ENCODE measurements around the gene RFX2.
"Not testable (repeated sequence)": the region's sequence is repeated elsewhere in the genome, so short reads cannot be mapped to it uniquely, and the experiment has no call there.

RFX2 gene

DNA sequence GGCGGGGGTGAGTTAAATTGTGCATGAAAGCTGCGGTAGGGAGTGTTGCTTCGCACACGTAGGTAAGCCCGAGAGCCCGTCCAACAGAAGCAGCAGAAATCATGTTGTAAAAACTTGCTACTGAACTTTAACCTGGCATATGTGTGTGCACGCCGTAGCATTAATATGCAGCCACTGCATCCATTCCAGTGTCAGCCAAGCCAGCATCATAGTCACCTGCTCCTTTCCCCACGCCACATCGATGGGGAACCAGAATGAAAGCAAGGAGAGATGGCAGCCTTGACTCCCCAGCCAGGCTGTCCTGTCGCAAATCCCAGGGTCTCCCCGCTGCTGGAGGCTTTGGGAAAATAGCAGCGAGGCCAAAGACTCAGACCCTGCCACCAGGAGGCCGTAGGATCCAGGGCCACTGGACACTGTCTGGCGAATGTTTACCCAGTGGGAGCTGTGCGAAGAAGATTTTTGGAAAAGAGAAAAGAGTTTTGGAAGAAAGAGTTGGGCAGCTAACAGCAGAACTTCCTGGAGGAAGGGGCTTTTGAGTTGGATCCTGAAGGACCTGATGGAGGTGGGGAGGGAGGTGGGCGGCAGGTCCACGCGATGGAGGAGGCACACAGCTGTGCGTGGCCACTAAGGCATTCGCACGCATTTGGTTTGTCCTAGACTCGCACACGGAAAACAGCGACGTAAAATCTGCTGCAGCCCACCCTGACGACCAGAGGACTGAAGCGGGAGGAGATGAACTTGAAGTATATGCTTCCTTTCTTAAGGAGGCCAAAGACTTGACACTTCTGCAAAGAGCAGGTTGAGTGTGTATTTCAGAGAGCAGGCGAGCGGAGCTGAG lies 83.7 kb downstream of the RFX2 start:
- Histone ChIP-seq H3K9ac (ENCODE audit: low read depth, low read length, poor library complexity, severe bottlenecking) (no peak overlapping the region), H3K4me3 (ENCODE audit: low read length, poor library complexity, severe bottlenecking) (no peak overlapping the region), H3K79me2 (ENCODE audit: insufficient read depth, low read length) (no peaks in the 10 kb centered on the region), H3K9me3 (ENCODE audit: insufficient read depth, low read depth, low read length) (no peaks in the 10 kb centered on the region), H3K4me2 (ENCODE audit: low read depth, low read length, poor library complexity, severe bottlenecking) (no peak overlapping the region), H2AFZ (ENCODE audit: low read length) (no peak overlapping the region), H4K20me1 (ENCODE audit: insufficient read depth, low read length, poor library complexity, severe bottlenecking) (no peaks in the 10 kb centered on the region), H3K36me3 (ENCODE audit: insufficient read depth, low read length) (no peaks in the 10 kb centered on the region), H3K4me1 (ENCODE audit: insufficient read depth, low read length, poor library complexity, severe bottlenecking) (no peaks in the 10 kb centered on the region), H3K27me3 (ENCODE audit: insufficient read depth, low read length, poor library complexity, severe bottlenecking) (no peaks in the 10 kb centered on the region), H3K9me2 (replicated peaks; ENCODE audit: low read depth, low read length) (no peaks in the 10 kb centered on the region), H3F3A (ENCODE audit: low read depth) (no peaks in the 10 kb centered on the region)
- TF ChIP-seq, protein P1, sequence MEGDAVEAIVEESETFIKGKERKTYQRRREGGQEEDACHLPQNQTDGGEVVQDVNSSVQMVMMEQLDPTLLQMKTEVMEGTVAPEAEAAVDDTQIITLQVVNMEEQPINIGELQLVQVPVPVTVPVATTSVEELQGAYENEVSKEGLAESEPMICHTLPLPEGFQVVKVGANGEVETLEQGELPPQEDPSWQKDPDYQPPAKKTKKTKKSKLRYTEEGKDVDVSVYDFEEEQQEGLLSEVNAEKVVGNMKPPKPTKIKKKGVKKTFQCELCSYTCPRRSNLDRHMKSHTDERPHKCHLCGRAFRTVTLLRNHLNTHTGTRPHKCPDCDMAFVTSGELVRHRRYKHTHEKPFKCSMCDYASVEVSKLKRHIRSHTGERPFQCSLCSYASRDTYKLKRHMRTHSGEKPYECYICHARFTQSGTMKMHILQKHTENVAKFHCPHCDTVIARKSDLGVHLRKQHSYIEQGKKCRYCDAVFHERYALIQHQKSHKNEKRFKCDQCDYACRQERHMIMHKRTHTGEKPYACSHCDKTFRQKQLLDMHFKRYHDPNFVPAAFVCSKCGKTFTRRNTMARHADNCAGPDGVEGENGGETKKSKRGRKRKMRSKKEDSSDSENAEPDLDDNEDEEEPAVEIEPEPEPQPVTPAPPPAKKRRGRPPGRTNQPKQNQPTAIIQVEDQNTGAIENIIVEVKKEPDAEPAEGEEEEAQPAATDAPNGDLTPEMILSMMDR (conservative IDR thresholded peaks at IDR 0.05; ENCODE audit: low read length): no peak

DNA sequence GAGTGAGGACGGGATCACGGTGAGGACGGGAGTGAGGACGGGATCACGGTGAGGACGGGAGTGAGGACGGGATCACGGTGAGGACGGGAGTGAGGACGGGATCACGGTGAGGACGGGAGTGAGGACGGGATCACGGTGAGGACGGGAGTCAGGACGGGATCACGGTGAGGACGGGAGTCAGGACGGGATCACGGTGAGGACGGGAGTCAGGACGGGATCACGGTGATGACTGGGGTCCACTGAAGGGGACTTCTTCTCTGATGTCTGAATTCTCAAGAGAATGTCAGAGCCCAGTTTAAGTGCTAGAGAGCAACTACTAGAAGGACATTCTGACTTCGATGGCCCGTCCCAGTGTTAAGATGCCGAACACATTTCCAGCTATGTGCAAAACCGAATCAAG lies 85.5 kb downstream of the RFX2 start:
- not testable (repeated sequence) for H3K4me2 ChIP-seq (ENCODE audit: low read depth, low read length, poor library complexity, severe bottlenecking); H3K4me1 ChIP-seq (ENCODE audit: insufficient read depth, low read length, poor library complexity, severe bottlenecking); H3K27me3 ChIP-seq (ENCODE audit: insufficient read depth, low read length, poor library complexity, severe bottlenecking); H3K4me3 ChIP-seq (ENCODE audit: low read length, poor library complexity, severe bottlenecking); H3K36me3 ChIP-seq (ENCODE audit: insufficient read depth, low read length); H3F3A ChIP-seq (ENCODE audit: low read depth); H3K79me2 ChIP-seq (ENCODE audit: insufficient read depth, low read length); H3K9me2 ChIP-seq (replicated peaks; ENCODE audit: low read depth, low read length); H4K20me1 ChIP-seq (ENCODE audit: insufficient read depth, low read length, poor library complexity, severe bottlenecking); H2AFZ ChIP-seq (ENCODE audit: low read length); H3K9me3 ChIP-seq (ENCODE audit: insufficient read depth, low read depth, low read length); H3K9ac ChIP-seq (ENCODE audit: low read depth, low read length, poor library complexity, severe bottlenecking)

DNA sequence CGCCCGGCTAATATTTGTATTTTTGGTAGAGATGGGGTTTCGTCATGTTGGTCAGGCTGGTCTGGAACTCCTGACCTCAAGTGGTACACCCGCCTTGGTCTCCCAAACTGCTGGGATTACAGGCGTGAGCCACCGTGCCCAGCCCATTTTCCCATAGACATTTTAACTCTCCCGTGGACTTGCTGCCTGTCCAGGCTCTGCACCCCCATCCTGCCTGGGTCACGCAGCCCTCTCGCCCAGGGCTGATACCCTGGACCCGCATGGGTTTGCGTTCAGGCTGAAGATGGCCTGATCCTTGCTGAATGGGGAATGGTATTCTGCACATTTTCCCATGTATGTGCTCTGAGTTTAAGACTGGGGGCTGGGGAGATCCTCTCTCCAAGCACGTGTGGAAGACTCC lies 86.4 kb downstream of the RFX2 start:
- Histone ChIP-seq H3K9me2 (replicated peaks; ENCODE audit: low read depth, low read length) (no peaks in the 10 kb centered on the region), H4K20me1 (ENCODE audit: insufficient read depth, low read length, poor library complexity, severe bottlenecking) (no peaks in the 10 kb centered on the region), H3F3A (ENCODE audit: low read depth) (no peaks in the 10 kb centered on the region), H3K36me3 (ENCODE audit: insufficient read depth, low read length) (no peaks in the 10 kb centered on the region), H3K4me3 (ENCODE audit: low read length, poor library complexity, severe bottlenecking) (no peak overlapping the region), H3K27me3 (ENCODE audit: insufficient read depth, low read length, poor library complexity, severe bottlenecking) (no peaks in the 10 kb centered on the region), H3K9ac (ENCODE audit: low read depth, low read length, poor library complexity, severe bottlenecking) (no peak overlapping the region), H2AFZ (ENCODE audit: low read length) (no peak overlapping the region), H3K9me3 (ENCODE audit: insufficient read depth, low read depth, low read length) (no peaks in the 10 kb centered on the region), H3K79me2 (ENCODE audit: insufficient read depth, low read length) (no peaks in the 10 kb centered on the region), H3K4me1 (ENCODE audit: insufficient read depth, low read length, poor library complexity, severe bottlenecking) (no peaks in the 10 kb centered on the region), H3K4me2 (ENCODE audit: low read depth, low read length, poor library complexity, severe bottlenecking) (no peak overlapping the region)
- TF ChIP-seq EZH2phosphoT487 (IDR thresholded peaks at IDR 0.05; ENCODE audit: borderline replicate concordance): no peak
- TF ChIP-seq, protein P1 (conservative IDR thresholded peaks at IDR 0.05; ENCODE audit: low read length): no peak

DNA sequence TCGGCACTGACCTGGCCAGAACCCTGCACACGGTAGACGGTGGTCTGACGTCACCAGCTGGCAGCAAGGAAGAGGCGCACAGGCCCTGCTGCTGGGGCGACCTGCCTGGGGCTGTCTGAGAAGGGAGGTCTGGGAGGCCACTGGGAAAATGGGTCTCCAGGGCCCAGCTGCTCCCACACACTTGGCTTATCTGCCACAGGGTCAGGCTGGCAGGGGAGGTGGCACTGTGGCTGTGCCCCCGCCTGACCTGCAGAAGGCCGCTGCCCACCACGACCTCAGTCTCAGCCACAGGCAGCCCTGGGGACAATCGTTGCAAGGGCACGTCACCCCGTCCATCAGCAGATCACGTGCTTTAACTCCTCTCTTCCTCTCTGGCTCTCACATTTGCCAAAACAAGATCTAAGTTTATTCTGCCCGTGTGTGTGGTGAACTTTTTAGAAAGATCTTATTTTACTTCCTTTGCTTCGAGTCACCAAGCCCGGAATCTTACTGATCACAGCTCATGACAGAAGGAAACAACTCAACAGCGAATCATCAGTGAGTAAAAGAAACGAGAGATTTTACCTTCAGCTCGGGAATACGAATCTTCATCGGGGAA lies 87.1 kb downstream of the RFX2 start:
- H4K20me1 ChIP-seq (ENCODE audit: insufficient read depth, low read length, poor library complexity, severe bottlenecking): no peaks in the 10 kb centered on the region
- no peaks in the 10 kb centered on the region for H3K4me1 ChIP-seq (ENCODE audit: insufficient read depth, low read length, poor library complexity, severe bottlenecking)
- no peaks in the 10 kb centered on the region for H3K79me2 ChIP-seq (ENCODE audit: insufficient read depth, low read length)
- no peaks in the 10 kb centered on the region for H3K36me3 ChIP-seq (ENCODE audit: insufficient read depth, low read length)
- H3F3A ChIP-seq (ENCODE audit: low read depth): no peaks in the 10 kb centered on the region
- H3K4me3 ChIP-seq (ENCODE audit: low read length, poor library complexity, severe bottlenecking): no peak overlapping the region
- no peak overlapping the region for H3K9ac ChIP-seq (ENCODE audit: low read depth, low read length, poor library complexity, severe bottlenecking)
- H2AFZ ChIP-seq (ENCODE audit: low read length): no peak overlapping the region
- H3K9me2 ChIP-seq (replicated peaks; ENCODE audit: low read depth, low read length): no peaks in the 10 kb centered on the region
- H3K4me2 ChIP-seq (ENCODE audit: low read depth, low read length, poor library complexity, severe bottlenecking): no peak overlapping the region
- no peaks in the 10 kb centered on the region for H3K9me3 ChIP-seq (ENCODE audit: insufficient read depth, low read depth, low read length)
- no peak for TF ChIP-seq EZH2phosphoT487 (IDR thresholded peaks at IDR 0.05; ENCODE audit: borderline replicate concordance)
- TF ChIP-seq, protein P1 (conservative IDR thresholded peaks at IDR 0.05; ENCODE audit: low read length): no peak
- no peaks in the 10 kb centered on the region for H3K27me3 ChIP-seq (ENCODE audit: insufficient read depth, low read length, poor library complexity, severe bottlenecking)

Measured in Loucy (cell line).